Measurements from ENCODE around the gene RCOR2. TPM values are rescaled to one million over a fixed set of nuclear protein-coding genes. Genes with fewer than 3 reads are reported as not detected.

Gene RCOR2
- total RNA-seq, 1 donor from 2014 or later = 7.8 TPM

DNA sequence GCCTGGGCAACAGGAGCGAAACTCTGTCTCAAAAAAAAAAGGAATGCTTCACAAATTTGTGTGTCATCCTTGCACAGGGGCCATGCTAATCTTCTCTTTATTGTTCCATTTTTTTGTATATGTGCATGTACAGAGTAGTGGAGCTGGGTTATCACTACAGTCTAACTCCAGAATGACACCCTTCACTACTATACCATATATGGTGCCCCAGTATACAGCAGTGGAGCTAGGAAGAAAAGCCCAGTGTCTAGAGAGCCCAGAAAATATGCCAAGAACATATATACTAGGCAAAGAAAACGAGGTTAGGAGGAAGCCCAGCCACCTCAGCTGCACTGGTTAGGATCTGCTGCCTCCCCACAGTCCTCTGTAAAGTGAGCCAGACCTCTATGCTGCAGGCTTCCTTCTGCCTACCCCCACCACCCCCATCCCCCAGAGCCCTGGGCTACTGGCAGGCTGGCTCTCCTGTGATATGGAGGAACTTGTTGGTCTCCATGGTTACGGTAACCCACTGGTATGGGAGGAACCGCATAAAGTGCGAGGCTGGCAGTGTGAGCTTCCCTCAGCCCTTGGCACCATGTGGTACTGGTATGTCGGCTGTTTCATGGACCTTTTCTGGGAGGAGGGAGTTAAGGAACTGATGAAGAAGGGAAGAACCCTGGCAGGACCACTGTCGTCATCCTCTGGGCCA, 34.3 kb downstream of the RCOR2 start:
- H3K4me3 ChIP-seq (ENCODE audit: low read depth, low read length) = no peak overlapping the region
- TF ChIP-seq, protein P1, sequence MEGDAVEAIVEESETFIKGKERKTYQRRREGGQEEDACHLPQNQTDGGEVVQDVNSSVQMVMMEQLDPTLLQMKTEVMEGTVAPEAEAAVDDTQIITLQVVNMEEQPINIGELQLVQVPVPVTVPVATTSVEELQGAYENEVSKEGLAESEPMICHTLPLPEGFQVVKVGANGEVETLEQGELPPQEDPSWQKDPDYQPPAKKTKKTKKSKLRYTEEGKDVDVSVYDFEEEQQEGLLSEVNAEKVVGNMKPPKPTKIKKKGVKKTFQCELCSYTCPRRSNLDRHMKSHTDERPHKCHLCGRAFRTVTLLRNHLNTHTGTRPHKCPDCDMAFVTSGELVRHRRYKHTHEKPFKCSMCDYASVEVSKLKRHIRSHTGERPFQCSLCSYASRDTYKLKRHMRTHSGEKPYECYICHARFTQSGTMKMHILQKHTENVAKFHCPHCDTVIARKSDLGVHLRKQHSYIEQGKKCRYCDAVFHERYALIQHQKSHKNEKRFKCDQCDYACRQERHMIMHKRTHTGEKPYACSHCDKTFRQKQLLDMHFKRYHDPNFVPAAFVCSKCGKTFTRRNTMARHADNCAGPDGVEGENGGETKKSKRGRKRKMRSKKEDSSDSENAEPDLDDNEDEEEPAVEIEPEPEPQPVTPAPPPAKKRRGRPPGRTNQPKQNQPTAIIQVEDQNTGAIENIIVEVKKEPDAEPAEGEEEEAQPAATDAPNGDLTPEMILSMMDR (IDR thresholded peaks at IDR 0.05; ENCODE audit: insufficient read depth, low read length, poor library complexity, severe bottlenecking) = no peak
- no peak for DNase-seq (ENCODE audit: low read depth)
- no peaks in the 10 kb centered on the region for H3K27me3 ChIP-seq (ENCODE audit: control insufficient read depth, insufficient read depth, low read length)
- no peaks in the 10 kb centered on the region for H3K36me3 ChIP-seq (ENCODE audit: control insufficient read depth, insufficient read depth, low read length)

DNA sequence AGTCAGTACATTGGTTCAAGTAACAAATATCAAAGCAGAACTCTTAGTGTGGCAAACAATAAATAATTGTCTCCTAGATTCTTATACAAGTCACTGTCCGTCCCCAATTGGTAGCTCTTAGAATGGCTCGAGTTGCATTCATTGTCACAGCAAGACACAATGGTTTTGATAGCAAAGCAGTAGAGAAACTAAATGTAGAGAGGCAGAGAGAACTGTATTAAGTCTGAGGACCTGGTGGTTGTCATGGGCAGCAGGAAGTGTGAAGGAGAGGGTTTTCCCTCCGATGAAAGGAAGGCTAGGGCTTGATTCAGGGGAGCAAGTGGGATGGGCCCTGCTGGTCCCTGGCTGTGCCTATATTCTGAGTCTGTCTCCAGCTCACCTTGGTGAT, 36.6 kb downstream of the RCOR2 start:
- Histone ChIP-seq H3K36me3 (ENCODE audit: control insufficient read depth, insufficient read depth, low read length) (no peaks in the 10 kb centered on the region), H3K27me3 (ENCODE audit: control insufficient read depth, insufficient read depth, low read length) (no peaks in the 10 kb centered on the region), H3K4me3 (ENCODE audit: low read depth, low read length) (no peak overlapping the region)
- TF ChIP-seq, protein P1 (IDR thresholded peaks at IDR 0.05; ENCODE audit: insufficient read depth, low read length, poor library complexity, severe bottlenecking) = no peak
- no peak for DNase-seq (ENCODE audit: low read depth)

DNA sequence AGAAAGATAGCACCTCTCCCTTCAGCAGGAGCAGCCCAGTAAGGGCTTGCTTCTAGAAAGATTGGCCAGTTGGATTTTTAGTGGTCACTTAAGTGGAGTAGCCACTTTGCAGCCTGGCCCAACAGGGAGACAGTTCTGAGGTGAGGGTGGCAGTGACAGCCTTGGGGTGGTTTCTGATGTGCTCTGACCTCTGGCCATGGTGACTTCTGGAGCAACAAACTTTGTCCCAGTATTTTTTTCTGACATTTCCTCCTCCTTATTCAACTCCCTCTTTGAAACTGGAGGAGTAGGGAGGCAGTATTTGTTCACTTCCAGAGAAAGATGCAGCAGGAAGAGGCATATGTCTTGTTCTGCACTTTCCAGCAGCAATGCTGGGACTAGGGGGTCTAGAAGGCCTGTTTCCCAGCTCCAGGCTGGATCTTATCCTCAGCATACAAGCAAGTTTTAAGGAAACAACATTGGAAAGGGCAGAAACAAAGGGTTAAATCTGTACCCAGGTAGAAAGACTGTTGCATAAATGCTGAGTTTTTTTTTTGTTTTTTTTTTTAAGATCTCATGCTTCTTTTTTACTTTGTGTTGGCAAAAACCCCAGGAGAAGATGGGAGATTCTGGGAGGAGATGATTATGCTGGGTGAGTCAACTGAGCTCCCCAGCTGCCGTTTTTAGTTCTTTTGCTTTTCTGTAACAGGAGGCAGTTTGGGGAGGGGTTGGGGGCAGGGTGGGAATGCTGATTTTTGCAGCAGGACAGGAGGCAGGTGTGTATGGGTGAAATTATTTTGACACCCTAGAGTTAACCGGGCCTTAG, 37.2 kb downstream of the RCOR2 start:
- no peaks in the 10 kb centered on the region for H3K27me3 ChIP-seq (ENCODE audit: control insufficient read depth, insufficient read depth, low read length)
- DNase-seq (ENCODE audit: low read depth) = no peak
- H3K36me3 ChIP-seq (ENCODE audit: control insufficient read depth, insufficient read depth, low read length) = no peaks in the 10 kb centered on the region
- H3K4me3 ChIP-seq (ENCODE audit: low read depth, low read length) = no peak overlapping the region
- TF ChIP-seq, protein P1 (IDR thresholded peaks at IDR 0.05; ENCODE audit: insufficient read depth, low read length, poor library complexity, severe bottlenecking) = no peak

DNA sequence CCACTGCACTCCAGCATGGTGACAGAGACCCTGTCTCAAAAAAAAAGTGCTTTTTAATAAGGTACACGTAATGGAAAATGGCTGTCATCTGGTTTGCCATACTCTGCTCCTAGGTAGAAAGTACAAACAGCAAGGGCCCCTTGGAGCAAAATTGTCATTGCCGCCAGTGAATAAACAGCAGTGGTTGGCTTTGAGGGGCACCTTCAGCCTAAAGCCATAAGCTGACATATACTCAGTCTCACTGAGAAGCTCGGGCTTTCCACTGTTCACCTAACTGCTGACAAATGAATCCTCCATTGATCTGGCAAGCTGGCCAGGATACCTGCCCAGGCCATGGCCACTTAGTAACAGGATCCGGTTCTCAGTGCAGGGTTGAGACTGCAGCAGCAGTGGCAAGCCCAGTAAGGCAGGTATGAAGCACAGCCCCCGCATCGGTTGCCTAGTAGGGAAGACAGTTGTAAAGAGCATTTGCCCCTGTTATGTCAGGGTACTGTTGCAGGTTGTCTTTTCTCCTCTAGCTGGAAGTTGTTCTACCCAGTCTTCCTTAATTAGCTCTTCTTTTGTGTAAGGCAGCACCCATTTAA, 39.2 kb downstream of the RCOR2 start:
- DNase-seq (ENCODE audit: low read depth) = no peak
- TF ChIP-seq, protein P1 (IDR thresholded peaks at IDR 0.05; ENCODE audit: insufficient read depth, low read length, poor library complexity, severe bottlenecking) = no peak
- H3K4me3 ChIP-seq (ENCODE audit: low read depth, low read length) = no peak overlapping the region
- H3K27me3 ChIP-seq (ENCODE audit: control insufficient read depth, insufficient read depth, low read length) = no peaks in the 10 kb centered on the region
- H3K36me3 ChIP-seq (ENCODE audit: control insufficient read depth, insufficient read depth, low read length) = no peaks in the 10 kb centered on the region

DNA sequence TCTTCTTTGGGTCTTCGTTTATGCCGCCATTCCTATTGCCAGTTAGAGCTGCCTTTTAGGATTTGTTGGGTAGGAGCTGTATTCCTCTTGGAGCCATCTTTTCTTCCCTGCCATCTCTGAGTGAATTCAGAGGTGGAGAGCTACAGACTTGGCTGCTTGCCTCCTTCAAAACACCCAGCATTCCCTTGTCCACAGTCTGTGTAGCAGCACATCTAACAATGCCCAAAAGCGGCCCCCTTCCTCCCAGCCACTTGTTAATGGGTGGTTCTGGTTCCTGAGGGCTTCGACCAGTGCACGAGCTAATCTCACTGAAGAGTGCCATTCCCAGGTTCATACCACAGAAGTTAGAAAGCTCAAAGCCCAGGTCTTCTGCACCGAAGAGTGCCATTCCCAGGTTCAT, 40.3 kb downstream of the RCOR2 start:
- DNase-seq (ENCODE audit: low read depth) = no peak
- Histone ChIP-seq H3K27me3 (ENCODE audit: control insufficient read depth, insufficient read depth, low read length) (no peaks in the 10 kb centered on the region), H3K36me3 (ENCODE audit: control insufficient read depth, insufficient read depth, low read length) (no peaks in the 10 kb centered on the region), H3K4me3 (ENCODE audit: low read depth, low read length) (no peak overlapping the region)
- TF ChIP-seq, protein P1 (IDR thresholded peaks at IDR 0.05; ENCODE audit: insufficient read depth, low read length, poor library complexity, severe bottlenecking) = no peak

Measured in kidney epithelial cell (primary cell).